NCI-H2196 (cell line): ENCODE measurements around the gene PRICKLE4.

Source experiments
- DNase-seq: peaks from one replicate; lab custom pipeline; 2025; ENCODE audit not compliant: unreplicated experiment; lab: John Stamatoyannopoulos, UW

Gene PRICKLE4

GRCh38 chr6:41770381-41771057 is 10.1 kb upstream of the PRICKLE4 start:
- DNase-seq: no peak

- DNase-seq: no peak
Measured at GRCh38 chr6:41771058-41771983, 9.3 kb upstream of the PRICKLE4 start.

- DNase-seq: no peak
Measured at GRCh38 chr6:41774841-41775240, 5.7 kb upstream of the PRICKLE4 start.

- DNase-seq: no peak
Measured at GRCh38 chr6:41775293-41775882, 5.2 kb upstream of the PRICKLE4 start.

GRCh38 chr6:41777551-41778285 is 2.9 kb upstream of the PRICKLE4 start:
- DNase-seq: no peak

- DNase-seq: no peak
Measured at GRCh38 chr6:41778895-41779294, 1.7 kb upstream of the PRICKLE4 start.

GRCh38 chr6:41779336-41779735 is 1.2 kb upstream of the PRICKLE4 start:
- DNase-seq: no peak

GRCh38 chr6:41779788-41780550 is 613 bp upstream of the PRICKLE4 start, which contains the start of gene FRS3:
TSS of gene FRS3 (minus strand) at chr6:41779900. CDS start at chr6:41776987, 2,913 bp downstream.
- peak; percentile 97 for DNase-seq

GRCh38 chr6:41781366-41781730 is 766 bp downstream of the PRICKLE4 start:
- peak; percentile 61 for DNase-seq

- no peak for DNase-seq
Measured at GRCh38 chr6:41783106-41783780, 2.7 kb downstream of the PRICKLE4 start.

- no peak for DNase-seq
Measured at GRCh38 chr6:41784581-41785171, 4.1 kb downstream of the PRICKLE4 start.

GRCh38 chr6:41785254-41785653 is 4.7 kb downstream of the PRICKLE4 start:
- no peak for DNase-seq

GRCh38 chr6:41785689-41786450 is 5.3 kb downstream of the PRICKLE4 start:
- DNase-seq: no peak

GRCh38 chr6:41786451-41787218 is 6.1 kb downstream of the PRICKLE4 start:
- peak; percentile 91 for DNase-seq

- peak; percentile 93 for DNase-seq
Measured at GRCh38 chr6:41787219-41787917, 6.8 kb downstream of the PRICKLE4 start, which contains the start of gene TOMM6. TSS of gene TOMM6 (plus strand) at chr6:41787694. CDS start at chr6:41787698, 4 bp downstream.

GRCh38 chr6:41789390-41789724 is 8.8 kb downstream of the PRICKLE4 start:
- DNase-seq: no peak

- no peak for DNase-seq
Measured at GRCh38 chr6:41790045-41790444, 9.5 kb downstream of the PRICKLE4 start.
